GM12872 (cell line): Measurements from ENCODE around the gene CUL4A.

Experiments
- TF ChIP-seq, protein P1 (sequence below): IDR thresholded peaks from 3 replicates; pipeline ENCODE4 v1.5.1; 2011; ENCODE audit warnings: low read depth, mild to moderate bottlenecking, low read length, moderate library complexity; ENCODE audit not compliant: insufficient read depth

The CUL4A gene

DNA sequence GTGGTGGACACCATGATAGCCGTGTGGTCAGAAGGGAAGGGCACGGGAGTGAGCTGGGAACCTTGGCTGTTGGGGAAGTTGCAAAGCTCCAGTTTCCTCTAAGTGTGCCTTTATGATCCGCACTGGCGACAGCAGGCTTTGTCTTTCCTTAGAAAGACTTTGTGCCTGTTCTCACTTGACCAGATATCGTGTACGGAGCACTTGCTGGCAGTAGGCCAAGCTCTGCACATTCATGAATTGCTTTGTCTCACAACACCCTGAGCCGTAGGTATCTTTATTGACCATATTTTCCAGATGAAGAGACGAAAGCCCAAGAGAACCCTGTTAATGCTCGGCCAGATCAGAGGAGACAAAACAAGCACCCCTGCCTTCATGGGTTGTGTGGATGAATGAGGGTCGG is 15.1 kb downstream of the CUL4A start:
- TF ChIP-seq, protein P1, sequence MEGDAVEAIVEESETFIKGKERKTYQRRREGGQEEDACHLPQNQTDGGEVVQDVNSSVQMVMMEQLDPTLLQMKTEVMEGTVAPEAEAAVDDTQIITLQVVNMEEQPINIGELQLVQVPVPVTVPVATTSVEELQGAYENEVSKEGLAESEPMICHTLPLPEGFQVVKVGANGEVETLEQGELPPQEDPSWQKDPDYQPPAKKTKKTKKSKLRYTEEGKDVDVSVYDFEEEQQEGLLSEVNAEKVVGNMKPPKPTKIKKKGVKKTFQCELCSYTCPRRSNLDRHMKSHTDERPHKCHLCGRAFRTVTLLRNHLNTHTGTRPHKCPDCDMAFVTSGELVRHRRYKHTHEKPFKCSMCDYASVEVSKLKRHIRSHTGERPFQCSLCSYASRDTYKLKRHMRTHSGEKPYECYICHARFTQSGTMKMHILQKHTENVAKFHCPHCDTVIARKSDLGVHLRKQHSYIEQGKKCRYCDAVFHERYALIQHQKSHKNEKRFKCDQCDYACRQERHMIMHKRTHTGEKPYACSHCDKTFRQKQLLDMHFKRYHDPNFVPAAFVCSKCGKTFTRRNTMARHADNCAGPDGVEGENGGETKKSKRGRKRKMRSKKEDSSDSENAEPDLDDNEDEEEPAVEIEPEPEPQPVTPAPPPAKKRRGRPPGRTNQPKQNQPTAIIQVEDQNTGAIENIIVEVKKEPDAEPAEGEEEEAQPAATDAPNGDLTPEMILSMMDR: no peak

DNA sequence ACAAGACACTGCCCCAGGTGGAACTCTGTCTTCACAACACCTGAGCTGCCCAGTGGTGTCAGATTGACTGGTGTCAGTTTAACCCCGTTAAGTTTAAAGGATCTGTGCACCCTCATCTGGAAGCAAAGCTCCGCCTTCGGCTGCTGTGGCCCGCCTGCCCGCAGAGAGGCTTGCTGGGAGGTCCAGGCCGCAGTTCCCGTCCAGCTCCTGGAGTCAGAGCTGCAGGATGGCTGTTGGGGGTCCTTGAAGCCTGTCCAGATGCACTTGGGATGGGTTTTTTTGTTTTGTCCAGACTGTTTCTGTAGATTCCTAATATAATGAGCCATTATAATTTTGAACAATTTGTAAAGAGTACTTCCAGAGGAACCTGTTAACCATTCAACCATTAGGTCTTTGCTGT is 16.1 kb downstream of the CUL4A start:
- TF ChIP-seq, protein P1: no peak

DNA sequence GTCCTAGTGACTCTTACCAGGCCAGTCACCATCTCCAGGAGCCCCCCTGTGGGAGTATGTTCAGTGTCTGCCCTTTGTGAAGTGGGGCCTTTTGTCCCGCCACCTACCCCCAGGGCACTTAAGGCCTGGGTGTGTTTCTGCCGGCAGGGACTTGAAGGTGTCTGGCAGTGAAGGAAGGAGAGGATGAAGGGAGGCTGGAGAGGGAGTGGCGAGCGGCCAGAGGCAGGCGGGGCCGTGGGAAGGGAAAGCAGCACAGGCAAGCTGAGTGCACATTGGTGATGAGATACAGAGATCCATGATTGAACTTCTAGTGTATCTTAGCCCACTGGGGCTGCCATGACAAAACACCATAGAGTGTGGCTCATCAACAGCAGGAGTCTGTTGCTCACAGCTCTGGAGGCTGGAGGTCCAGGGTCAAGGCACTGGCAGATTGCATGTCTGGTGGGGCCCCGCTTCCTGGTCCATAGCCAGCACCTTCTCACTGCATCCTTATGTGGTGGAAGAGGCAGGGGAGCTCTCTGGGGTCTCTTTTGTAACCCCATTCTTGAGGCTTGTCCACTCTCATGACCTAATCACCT is 17.5 kb downstream of the CUL4A start:
- TF ChIP-seq, protein P1: no peak

DNA sequence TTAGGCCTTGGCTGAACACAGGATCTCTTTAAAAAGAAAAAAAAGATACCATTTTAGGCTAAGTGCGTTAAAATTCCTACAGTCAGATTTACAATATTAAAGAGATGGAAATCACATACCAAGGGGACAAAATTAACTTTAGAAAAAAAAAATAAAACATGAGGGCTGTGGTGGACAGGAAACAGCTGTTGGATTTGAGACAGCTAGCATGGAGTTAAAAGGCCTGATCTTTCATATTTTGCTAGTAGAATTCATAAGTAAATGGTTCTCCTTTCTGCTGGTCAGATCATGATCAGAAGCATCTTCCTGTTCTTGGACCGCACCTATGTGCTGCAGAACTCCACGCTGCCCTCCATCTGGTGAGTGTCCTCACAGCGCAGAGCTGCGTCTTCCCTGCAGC is 19.7 kb downstream of the CUL4A start:
- TF ChIP-seq, protein P1: no peak

DNA sequence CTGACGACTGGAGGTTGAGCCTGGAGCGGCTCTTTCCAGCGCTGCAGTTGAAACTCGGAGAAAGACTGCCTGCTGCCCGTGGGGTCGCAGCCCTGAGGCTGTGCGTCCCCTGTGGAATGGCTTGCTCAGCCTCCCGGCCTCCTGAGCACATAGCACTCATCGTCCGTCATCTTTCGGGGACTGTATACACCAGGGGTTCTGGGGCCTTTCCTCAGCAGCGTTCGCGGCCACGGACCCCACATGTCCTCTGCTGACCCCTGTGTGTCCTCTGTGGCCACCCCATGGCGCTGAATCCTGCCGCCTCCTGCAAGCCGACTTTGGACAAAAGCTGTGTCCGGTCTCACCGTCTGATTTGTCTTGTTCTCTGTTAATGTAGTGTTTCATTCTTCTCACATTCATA is 20.4 kb downstream of the CUL4A start:
- TF ChIP-seq, protein P1: no peak

DNA sequence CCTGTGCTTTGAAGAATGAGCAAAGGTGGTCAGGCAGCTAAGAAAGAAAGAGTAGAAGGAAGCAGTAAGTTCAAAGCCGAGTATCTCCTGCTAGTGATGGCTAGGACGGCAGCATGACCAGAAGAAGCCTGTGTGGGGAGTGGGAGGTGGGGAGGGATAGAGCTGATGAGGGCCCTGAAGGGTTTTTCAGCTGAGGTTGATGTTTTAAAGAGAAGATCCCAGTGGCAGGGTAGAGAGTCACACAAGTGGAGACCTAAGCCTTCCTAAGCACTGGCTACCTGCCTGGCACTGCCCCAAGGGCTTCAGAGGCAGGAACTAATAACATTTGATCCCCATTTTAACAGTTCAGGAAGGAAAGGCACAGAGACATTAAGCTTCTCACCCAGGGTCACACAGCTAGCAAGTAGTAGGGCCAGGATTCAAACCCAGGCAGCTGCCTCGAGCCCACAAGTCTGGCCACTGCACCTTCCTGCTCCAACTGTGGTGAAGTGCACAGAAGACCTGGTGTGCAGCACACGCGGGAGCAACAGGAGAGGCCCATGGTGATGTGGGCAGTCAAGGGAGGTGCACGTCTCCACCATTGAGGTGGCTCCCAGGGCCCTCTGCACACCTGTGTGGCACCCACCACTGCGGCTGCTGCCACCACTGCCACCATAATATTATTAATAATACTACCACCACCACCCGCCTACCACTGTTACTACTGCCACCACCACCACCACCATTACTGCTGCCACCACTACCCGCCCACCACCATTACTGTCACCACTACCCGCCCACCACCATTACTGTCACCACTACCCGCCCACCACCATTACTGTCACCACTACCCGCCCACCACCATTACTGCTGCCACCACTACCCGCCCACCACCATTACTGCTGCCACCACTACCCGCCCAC is 22.1 kb downstream of the CUL4A start:
- TF ChIP-seq, protein P1: no peak

DNA sequence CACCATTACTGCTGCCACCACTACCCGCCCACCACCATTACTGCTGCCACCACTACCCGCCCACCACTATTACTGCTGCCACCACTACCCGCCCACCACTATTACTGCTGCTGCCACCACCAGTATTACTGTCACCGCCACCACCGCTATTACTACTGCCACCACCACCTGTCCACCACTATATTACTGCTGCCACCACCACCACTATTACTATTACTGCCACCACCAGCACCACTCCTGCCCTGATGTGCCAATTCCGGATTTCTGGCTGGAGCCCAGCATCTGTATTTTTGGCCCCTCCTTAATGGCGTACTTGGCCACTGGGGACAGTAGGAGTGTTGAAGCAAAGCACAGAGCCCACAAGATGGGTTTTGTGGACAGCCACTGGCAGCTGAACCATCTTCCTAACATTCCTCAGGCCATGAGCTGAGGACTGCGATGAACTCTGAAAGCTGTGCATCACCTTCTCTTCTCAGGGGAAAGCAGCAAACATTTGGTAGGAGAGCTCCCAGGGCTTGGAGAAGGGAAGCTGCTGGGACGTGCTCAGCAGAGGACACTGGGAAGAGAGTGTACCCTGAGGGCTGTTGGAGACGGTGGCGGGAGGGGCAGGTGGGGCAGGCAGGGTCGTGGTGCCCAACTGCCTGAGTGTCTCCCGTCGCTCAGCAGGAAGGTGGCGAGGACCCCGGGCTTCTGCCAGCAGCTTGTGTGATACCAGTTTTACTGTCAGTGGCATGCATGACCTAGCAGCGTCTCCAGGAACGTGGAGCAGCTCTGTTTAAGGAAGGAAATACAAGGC is 23.0 kb downstream of the CUL4A start:
- TF ChIP-seq, protein P1: no peak
